Stomach (tissue), 4 donors: ENCODE results near the gene UHRF1.

Experiments
- EP300 ChIP-seq: sonication (generic); formaldehyde crosslinking; IDR thresholded peaks from one replicate; pipeline ENCODE4 v1.6.1; 2017; ENCODE audit warnings: antibody characterized with exemption
- POLR2A ChIP-seq, 4 donors: fragments of 450-650 bp; IDR thresholded peaks; one replicate each; pipeline ENCODE4 v1.6.1; 2016; ENCODE audit warnings: antibody characterized with exemption in 4 of 4, control low read depth in 2 of 4, mild to moderate bottlenecking in 1 of 4, moderate library complexity in 1 of 4
- POLR2AphosphoS5 ChIP-seq, 3 donors: sonication (generic); formaldehyde crosslinking; IDR thresholded peaks; one replicate each; pipeline ENCODE4 v1.6.1; 2016; ENCODE audit warnings: antibody characterized with exemption in 3 of 3
- TF ChIP-seq, protein P1 (sequence below), 7 experiments: fragments of 450-650 bp in 4 of 7; fragments of 200-600 bp in 3 of 7; sonication (generic) in 3 of 7; IDR thresholded peaks; one replicate each; pipeline ENCODE4 v1.5.1; 2016 to 2019; ENCODE audit warnings: antibody characterized with exemption in 7 of 7, control low read depth in 2 of 7, mild to moderate bottlenecking in 1 of 7

DNA sequence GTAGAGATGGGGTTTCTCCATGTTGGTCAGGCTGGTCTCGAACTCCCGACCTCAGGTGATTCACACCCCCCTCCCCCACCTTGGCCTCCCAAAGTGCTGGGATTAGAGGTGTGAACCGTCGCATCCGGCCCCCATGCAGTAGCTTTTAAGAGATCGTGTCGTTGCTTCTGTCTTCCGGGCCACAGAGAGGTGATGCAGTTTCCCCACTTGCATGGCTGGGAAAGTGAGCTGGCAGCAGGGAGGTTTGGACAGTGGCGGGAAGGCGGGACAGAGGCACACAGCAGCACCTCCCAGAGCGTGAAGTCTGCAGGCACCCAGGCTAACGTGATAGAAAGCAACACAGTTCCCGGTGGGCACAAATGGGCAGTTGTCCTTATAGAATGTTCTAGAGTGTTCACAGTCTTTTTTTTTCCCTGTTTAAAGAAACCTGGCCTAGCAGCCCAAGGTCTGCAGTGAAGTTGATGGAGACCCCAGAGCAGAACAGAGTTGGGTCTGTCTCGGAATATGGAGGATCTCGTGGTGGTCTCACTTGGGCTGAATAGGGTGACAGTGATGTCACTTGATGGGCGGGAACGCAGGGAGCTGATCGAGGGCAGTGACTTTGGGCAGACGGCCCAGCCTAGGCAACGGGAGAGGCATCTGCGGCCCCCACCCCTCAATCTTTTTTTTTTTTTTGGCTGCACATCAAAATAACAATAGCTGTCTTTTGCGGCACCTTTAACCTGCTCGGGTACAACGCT, 4.9 kb downstream of the UHRF1 start:
- TF ChIP-seq POLR2A (IDR thresholded peaks at IDR 0.05) (no peak), POLR2AphosphoS5 (IDR thresholded peaks at IDR 0.05) (no peak), EP300 (no peak)
- TF ChIP-seq, protein P1, sequence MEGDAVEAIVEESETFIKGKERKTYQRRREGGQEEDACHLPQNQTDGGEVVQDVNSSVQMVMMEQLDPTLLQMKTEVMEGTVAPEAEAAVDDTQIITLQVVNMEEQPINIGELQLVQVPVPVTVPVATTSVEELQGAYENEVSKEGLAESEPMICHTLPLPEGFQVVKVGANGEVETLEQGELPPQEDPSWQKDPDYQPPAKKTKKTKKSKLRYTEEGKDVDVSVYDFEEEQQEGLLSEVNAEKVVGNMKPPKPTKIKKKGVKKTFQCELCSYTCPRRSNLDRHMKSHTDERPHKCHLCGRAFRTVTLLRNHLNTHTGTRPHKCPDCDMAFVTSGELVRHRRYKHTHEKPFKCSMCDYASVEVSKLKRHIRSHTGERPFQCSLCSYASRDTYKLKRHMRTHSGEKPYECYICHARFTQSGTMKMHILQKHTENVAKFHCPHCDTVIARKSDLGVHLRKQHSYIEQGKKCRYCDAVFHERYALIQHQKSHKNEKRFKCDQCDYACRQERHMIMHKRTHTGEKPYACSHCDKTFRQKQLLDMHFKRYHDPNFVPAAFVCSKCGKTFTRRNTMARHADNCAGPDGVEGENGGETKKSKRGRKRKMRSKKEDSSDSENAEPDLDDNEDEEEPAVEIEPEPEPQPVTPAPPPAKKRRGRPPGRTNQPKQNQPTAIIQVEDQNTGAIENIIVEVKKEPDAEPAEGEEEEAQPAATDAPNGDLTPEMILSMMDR (IDR thresholded peaks at IDR 0.05) = no peak
